ENCODE data around the gene RXRA. TPM values are rescaled to one million over a fixed set of nuclear protein-coding genes. Genes with fewer than 3 reads are reported as not detected.
A peak's percentile ranks its signal among the peaks of the same experiment; 100 is the strongest.

RXRA gene
- total RNA-seq, 1 donor from 2014 or later: 42.6 TPM

DNA sequence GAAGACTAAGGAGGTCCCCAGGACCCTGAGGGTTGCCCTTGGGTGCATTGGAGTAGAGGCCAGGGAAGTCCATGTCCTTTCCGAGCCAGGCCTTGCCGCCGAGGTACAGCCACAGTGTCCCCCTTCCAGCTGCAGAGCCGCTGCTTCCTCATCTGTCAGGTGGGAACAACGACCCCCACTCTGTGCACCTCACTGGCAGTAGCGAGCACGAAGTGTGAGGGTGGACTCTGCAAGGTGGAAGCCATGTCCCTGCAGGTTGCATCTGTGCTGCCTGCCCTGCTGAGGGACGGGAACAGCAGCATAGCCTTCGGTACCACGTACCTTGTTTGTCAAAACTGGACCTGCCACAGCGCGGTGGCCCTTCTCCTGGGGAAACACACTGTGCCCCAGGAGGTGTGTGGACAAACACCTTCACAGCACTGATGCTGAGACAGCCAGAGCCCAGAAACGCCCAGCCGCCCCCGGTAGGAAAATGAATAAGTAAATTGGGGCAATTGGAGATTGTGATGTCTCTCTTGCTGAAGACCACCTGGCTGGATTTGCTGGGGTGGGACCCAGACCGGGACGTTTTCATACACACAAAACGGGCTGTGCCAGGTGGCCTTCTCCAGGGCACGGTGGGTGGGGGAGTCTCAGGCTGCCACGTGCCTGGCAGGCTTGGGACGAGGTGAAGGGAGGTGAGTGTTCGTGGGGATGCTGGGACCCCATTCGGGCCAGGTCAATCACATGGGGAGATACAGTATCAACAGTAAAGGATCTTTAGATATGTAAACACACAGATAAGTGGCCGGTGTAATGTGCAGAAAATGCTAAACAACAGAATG is 157.3 kb downstream of the RXRA start:
- intact Hi-C loops (cut with DNase I): no loop called here
- no peak for DNase-seq (ENCODE audit: low spot score)

DNA sequence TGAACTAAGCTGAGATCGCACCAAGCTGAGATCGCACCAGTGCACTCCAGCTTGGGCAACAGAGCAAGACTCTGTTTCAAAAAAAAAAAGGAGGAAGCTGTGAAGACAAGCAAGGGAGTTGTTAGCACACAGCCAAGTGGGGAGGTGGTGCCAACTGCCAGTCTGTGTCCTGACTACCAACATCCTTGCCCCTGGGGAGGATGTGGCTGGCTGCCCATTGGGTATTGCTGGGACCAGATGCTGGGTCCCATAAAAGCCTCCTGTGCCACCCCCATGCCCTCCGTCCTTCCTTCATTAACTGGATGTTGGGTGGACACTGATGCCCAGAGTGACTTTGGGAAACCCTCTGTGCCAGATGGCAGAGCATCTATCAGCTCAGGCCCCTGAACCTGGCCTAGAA is 158.2 kb downstream of the RXRA start:
- intact Hi-C loops (cut with DNase I): no loop called here
- no peak for DNase-seq (ENCODE audit: low spot score)

DNA sequence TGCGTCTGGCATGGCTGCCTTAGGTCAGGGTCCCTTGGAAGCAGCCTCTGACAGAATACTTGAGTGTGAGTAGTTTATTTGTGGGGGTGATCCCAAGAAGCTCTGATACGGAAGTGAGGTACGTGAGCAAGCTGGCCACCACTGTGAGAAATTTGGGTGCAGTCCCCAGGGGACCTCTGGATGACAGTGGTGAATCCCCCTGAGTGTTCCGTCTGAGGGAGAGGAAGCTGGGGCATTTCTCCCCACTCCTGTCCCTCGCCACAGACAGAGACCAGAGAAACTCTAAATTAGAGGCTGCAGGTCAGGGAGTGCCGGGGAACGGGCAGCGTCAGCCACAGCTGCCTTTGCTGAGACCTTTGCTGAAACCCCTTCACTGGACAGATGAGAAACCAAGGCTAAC is 159.4 kb downstream of the RXRA start:
- intact Hi-C loops (cut with DNase I): no loop called here
- peak; percentile 41 for DNase-seq (ENCODE audit: low spot score)

DNA sequence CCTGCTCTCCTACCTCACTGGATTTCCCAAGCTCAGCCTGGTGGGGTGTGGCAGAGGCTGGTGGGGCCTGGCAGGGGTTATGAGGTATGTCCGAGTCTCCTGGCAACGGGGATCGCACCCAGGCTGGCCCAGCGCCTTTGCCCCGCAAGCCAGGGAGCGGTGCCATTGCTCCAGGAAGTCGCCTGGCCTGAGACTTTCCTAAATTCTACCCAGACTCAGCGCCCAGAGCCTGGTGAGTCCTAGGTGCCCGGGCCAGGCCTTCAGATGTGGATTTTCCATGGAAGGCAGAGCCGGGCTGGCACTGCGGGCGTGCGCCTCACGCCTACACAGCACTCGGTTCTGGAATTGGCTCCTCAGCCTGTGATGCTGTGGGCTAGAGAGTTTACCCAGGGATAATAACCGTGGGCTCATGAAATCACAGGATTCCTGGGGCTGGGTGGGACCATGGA is 159.9 kb downstream of the RXRA start:
- intact Hi-C loops (cut with DNase I): no loop called here
- DNase-seq (ENCODE audit: low spot score): no peak

DNA sequence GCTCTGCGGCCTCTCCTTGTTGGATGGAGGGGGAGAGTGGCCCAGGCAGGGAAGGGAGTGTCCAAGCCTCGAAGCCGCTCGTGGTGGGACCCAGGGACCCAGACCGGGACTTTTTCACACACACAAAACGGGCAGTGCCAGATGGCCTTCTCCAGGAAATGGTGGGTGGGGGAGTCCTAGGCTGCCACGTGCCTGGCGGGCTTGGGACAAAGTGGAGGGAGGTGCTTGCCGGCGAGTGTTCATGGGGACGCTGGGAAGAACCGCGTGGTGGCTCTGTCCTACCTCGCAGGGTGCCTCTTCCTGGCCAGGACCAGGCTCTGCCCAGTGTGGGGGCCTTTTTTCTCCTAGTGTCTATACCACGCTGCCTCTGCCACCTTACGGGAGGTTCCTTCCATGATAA is 160.3 kb downstream of the RXRA start:
- intact Hi-C loops (cut with DNase I): no loop called here
- DNase-seq (ENCODE audit: low spot score): peak; percentile 50

Small RNA genes lying within 50 kb of the gene (microRNA-seq; reads per million reads assigned to microRNA genes)
- not detected for gene MIR4669

Other genes with a start within 250 kb of the RXRA start
- 16.6 TPM for gene WDR5, start 190.4 kb upstream of the RXRA start, total RNA-seq
- 214 TPM for gene RNU6ATAC, start 161.9 kb upstream of the RXRA start, total RNA-seq